ENCODE measurements around the gene RIPOR3.
"Not testable (repeated sequence)": the region's sequence is repeated elsewhere in the genome, so short reads cannot be mapped to it uniquely, and the experiment has no call there.

The RIPOR3 gene

GRCh38 chr20:50704514-50704913, 13.2 kb upstream of the RIPOR3 start:
- no peak for DNase-seq

GRCh38 chr20:50703651-50704438, 12.5 kb upstream of the RIPOR3 start:
- DNase-seq: not testable (repeated sequence)

GRCh38 chr20:50701041-50701963, 10.0 kb upstream of the RIPOR3 start:
- DNase-seq: peak; percentile 2

- DNase-seq: no peak
These were observed 8.3 kb upstream of the RIPOR3 start for GRCh38 chr20:50699688-50700087.

GRCh38 chr20:50698255-50698654, 6.9 kb upstream of the RIPOR3 start:
- not testable (repeated sequence) for DNase-seq

GRCh38 chr20:50695135-50695872, 4.0 kb upstream of the RIPOR3 start:
- DNase-seq: no peak

GRCh38 chr20:50694379-50695134, 3.2 kb upstream of the RIPOR3 start:
- no peak for DNase-seq

- no peak for DNase-seq
These were observed 1.7 kb upstream of the RIPOR3 start for GRCh38 chr20:50693001-50693400.

- no peak for DNase-seq
These were observed 1.2 kb upstream of the RIPOR3 start for GRCh38 chr20:50692552-50692933.

GRCh38 chr20:50691573-50692551, 520 bp upstream of the RIPOR3 start:
- no peak for DNase-seq

- no peak for DNase-seq
These were observed 1.3 kb downstream of the RIPOR3 start for GRCh38 chr20:50689864-50690649.

GRCh38 chr20:50688256-50688975, 2.9 kb downstream of the RIPOR3 start:
- no peak for DNase-seq

- DNase-seq: no peak
These were observed 4.5 kb downstream of the RIPOR3 start for GRCh38 chr20:50686821-50687220.

- no peak for DNase-seq
These were observed 7.8 kb downstream of the RIPOR3 start for GRCh38 chr20:50683570-50683969.

GRCh38 chr20:50682947-50683530, 8.3 kb downstream of the RIPOR3 start:
- DNase-seq: no peak

- DNase-seq: no peak
These were observed 9.3 kb downstream of the RIPOR3 start for GRCh38 chr20:50682065-50682464.

GRCh38 chr20:50681359-50682064, 9.8 kb downstream of the RIPOR3 start:
- no peak for DNase-seq

GRCh38 chr20:50680105-50680960, 11.0 kb downstream of the RIPOR3 start:
- DNase-seq: no peak

Measured in NCI-H748 treated with DMSO at 0.1 percent for 48 hours (cell line).